ENCODE results near the gene HERC4. TPM values are rescaled to one million over a fixed set of nuclear protein-coding genes. Genes with fewer than 3 reads are reported as not detected.
A peak's percentile ranks its signal among the peaks of the same experiment; 100 is the strongest.

The HERC4 gene
- total and polyA plus RNA-seq, 12 donors, result 21.3 to 75.6 (median 49.7) TPM

DNA sequence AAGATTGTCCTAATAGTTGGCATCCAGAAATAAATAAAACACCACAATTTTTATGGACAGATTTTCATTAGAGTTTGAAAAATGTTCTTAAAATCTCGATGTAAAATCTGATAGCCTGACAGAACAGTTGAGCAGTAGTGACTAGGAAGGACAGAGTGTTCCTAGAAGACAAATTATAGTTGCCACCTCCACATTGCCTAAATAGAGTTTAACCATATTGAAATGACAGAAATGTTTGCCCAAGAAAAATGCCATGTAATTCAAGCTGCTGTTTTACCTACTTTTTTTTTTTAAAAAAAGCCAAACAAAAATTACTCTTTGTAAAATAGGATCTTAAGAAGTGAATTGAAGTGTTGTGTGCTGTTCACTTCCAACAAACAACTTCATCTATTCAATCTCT lies 8.9 kb upstream of the HERC4 start:
- intact Hi-C loops (cut with DNase I), result loop anchor here (5.0 to 10.0 kb wide), 4 partner anchors 73 to 221 kb away; no protein-coding TSS in a partner anchor
- TF ChIP-seq POLR2A (IDR thresholded peaks at IDR 0.05), result no peak
- TF ChIP-seq, protein P1, sequence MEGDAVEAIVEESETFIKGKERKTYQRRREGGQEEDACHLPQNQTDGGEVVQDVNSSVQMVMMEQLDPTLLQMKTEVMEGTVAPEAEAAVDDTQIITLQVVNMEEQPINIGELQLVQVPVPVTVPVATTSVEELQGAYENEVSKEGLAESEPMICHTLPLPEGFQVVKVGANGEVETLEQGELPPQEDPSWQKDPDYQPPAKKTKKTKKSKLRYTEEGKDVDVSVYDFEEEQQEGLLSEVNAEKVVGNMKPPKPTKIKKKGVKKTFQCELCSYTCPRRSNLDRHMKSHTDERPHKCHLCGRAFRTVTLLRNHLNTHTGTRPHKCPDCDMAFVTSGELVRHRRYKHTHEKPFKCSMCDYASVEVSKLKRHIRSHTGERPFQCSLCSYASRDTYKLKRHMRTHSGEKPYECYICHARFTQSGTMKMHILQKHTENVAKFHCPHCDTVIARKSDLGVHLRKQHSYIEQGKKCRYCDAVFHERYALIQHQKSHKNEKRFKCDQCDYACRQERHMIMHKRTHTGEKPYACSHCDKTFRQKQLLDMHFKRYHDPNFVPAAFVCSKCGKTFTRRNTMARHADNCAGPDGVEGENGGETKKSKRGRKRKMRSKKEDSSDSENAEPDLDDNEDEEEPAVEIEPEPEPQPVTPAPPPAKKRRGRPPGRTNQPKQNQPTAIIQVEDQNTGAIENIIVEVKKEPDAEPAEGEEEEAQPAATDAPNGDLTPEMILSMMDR (IDR thresholded peaks at IDR 0.05), result no peak
- Histone ChIP-seq H3K4me3 (no peak overlapping the region), H3K36me3 (replicated peaks in 1 of 2) (no peaks in the 10 kb centered on the region), H3K27me3 (no peaks in the 10 kb centered on the region), H3K27ac (no peak overlapping the region), H3K9me3 (replicated peaks in 1 of 3) (no peaks in the 10 kb centered on the region), H3K4me1 (replicated peaks in 1 of 2) (no peaks in the 10 kb centered on the region)
- 11 to 23% (median 18%) methylated on average over 1 of the region's 1 CpG for WGBS, 4 donors
- no peak for DNase-seq

DNA sequence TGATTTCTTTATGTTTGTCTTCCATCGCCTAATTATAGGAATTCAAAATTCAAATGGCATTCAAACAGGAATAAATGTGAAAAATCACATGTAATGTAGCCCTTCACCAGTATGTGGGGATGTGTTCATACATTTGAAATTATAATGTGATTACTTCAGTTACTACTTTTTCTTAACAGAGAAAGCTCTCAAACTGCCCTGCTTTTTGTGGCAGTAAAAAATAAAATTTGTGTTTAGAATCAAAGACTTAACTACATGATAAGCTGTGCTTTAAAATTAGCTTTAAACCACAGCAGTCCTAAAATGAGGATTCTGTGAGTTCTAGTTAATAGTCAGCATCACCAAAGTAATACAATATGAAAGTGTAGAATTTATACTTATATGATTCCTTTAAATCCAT lies 7.8 kb upstream of the HERC4 start:
- DNase-seq, result no peak
- no peaks in the 10 kb centered on the region for H3K27me3 ChIP-seq
- TF ChIP-seq, protein P1 (IDR thresholded peaks at IDR 0.05), result peak; percentile 28 to 78 (median 64)
- no peak for TF ChIP-seq POLR2A (IDR thresholded peaks at IDR 0.05)
- intact Hi-C loops (cut with DNase I), result loop anchor here (5.0 to 10.0 kb wide), 4 partner anchors 74 to 222 kb away; no protein-coding TSS in a partner anchor
- H3K4me1 ChIP-seq (replicated peaks in 1 of 2), result no peaks in the 10 kb centered on the region
- no peaks in the 10 kb centered on the region for H3K36me3 ChIP-seq (replicated peaks in 1 of 2)
- WGBS, 4 donors, result 36 to 55% (median 38%) methylated on average over 1 of the region's 1 CpG
- H3K4me3 ChIP-seq, result no peak overlapping the region
- no peaks in the 10 kb centered on the region for H3K9me3 ChIP-seq (replicated peaks in 1 of 3)
- H3K27ac ChIP-seq, result no peak overlapping the region

GRCh38 chr10:68081916-68082315 lies 6.8 kb upstream of the HERC4 start:
- Histone ChIP-seq H3K4me1 (replicated peaks in 1 of 2) (no peaks in the 10 kb centered on the region), H3K4me3 (no peak overlapping the region), H3K36me3 (replicated peaks in 1 of 2) (no peaks in the 10 kb centered on the region), H3K27me3 (no peaks in the 10 kb centered on the region), H3K27ac (no peak overlapping the region), H3K9me3 (replicated peaks in 1 of 3) (no peaks in the 10 kb centered on the region)
- 71 to 81% (median 72%) methylated on average over 6 of the region's 6 CpGs for WGBS, 4 donors
- DNase-seq, result no peak
- intact Hi-C loops (cut with DNase I), result loop anchor here (5.0 to 10.0 kb wide), 4 partner anchors 75 to 223 kb away; no protein-coding TSS in a partner anchor
- TF ChIP-seq, protein P1 (IDR thresholded peaks at IDR 0.05), result no peak
- TF ChIP-seq POLR2A (IDR thresholded peaks at IDR 0.05), result no peak

DNA sequence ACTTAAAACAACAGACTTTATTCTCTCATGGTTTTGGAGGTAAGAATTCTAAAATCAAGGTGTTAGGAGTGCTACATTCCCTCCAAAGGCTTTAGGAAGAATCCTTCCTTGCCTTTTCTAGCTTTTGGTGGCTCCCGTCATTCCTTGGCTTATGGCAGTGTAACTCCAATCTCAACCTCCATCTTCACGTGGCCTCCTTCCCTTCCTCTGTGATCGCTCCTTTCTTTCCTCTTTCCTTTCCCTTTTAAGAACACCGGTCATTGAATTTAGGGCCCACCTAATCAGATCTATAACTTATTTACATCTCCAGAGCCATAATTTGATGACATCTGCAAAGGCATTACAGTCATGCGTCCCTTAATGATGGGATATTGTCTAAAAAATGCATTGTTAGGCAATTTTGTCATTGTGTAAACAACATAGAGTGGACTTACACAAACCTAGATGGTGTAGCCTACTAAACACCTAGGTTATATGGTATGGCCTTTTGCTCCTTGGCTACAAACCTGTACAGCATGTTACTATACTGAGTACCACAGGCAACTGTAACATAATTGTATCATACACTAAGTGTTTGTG lies 5.9 kb upstream of the HERC4 start:
- no peaks in the 10 kb centered on the region for H3K4me1 ChIP-seq (replicated peaks in 1 of 2)
- no peak overlapping the region for H3K4me3 ChIP-seq
- TF ChIP-seq, protein P1 (IDR thresholded peaks at IDR 0.05), result no peak
- H3K9me3 ChIP-seq (replicated peaks in 1 of 3), result no peaks in the 10 kb centered on the region
- H3K27ac ChIP-seq, result no peak overlapping the region
- no peaks in the 10 kb centered on the region for H3K27me3 ChIP-seq
- H3K36me3 ChIP-seq (replicated peaks in 1 of 2), result no peaks in the 10 kb centered on the region
- DNase-seq, result no peak
- intact Hi-C loops (cut with DNase I), result loop anchor here (5.0 to 10.0 kb wide), 4 partner anchors 76 to 224 kb away; no protein-coding TSS in a partner anchor
- WGBS, 4 donors, result 76 to 81% (median 80%) methylated on average over 5 of the region's 5 CpGs

All from adrenal gland (tissue), 12 donors.